ENCODE measurements around the gene KLHL33.
A peak's percentile ranks its signal among the peaks of the same experiment; 100 is the strongest.

Gene KLHL33

GRCh38 chr14:20441461-20441860 is 5.5 kb upstream of the KLHL33 start:
- DNase-seq (ENCODE audit: insufficient read length) (no peak), FAIRE-seq (no peak)
- TF ChIP-seq TAF1 (IDR thresholded peaks at IDR 0.05; ENCODE audit: borderline replicate concordance, low read depth, low read length) (no peak), POLR2AphosphoS5 (IDR thresholded peaks at IDR 0.05; ENCODE audit: low read depth, low read length) (no peak), POLR2A (IDR thresholded peaks at IDR 0.05; ENCODE audit: low read depth, low read length) (no peak)

DNA sequence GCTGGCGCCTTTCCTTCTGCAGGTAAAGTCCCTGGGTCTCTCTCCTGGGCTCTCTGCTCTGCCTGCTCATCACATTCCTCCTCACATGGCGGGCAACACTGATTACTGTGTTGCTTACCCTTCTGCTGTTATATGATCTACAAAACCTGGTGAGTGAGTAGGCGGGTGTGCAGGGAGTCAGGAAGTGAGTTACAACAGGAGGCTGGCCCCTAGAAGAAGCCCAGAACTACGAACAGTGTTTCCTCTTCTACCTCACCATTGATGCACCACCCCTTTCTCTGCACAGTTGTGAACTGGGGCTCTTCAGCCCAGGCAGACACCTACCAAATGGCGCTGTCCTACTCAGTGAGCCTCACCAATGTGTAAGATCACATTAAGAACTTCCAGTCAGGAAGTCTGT is 4.9 kb upstream of the KLHL33 start:
- TF ChIP-seq POLR2A (IDR thresholded peaks at IDR 0.05; ENCODE audit: low read depth, low read length) (no peak), TAF1 (IDR thresholded peaks at IDR 0.05; ENCODE audit: borderline replicate concordance, low read depth, low read length) (no peak)
- no peak for DNase-seq (ENCODE audit: insufficient read length)
- FAIRE-seq = peak; percentile 44

DNA sequence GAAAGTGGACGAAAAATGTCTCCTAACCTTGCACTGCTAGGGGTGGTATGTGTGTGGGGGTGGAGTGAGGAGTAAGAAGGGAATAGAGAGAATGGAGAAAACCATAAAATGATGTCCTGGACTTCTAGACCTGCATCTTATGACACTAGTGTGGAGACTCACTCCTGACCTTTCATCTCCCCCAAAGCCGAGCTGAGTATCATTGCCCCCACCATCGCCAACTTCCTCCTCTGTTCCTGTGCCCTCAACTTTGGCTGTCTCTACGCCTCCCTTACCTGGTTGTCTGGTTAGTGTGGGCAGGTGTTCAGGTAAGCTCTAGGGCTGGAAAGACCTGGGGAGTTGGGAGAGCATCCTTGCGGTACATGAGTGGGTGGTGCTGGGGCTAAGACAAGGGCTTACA is 4.5 kb upstream of the KLHL33 start:
- FAIRE-seq = no peak
- no peak for DNase-seq (ENCODE audit: insufficient read length)
- TF ChIP-seq POLR2AphosphoS5 (IDR thresholded peaks at IDR 0.05; ENCODE audit: low read depth, low read length) = no peak
- TF ChIP-seq TAF1 (IDR thresholded peaks at IDR 0.05; ENCODE audit: borderline replicate concordance, low read depth, low read length) = no peak
- TF ChIP-seq POLR2A (IDR thresholded peaks at IDR 0.05; ENCODE audit: low read depth, low read length) = no peak

GRCh38 chr14:20438664-20439063 is 2.7 kb upstream of the KLHL33 start:
- FAIRE-seq (no peak), DNase-seq (ENCODE audit: insufficient read length) (no peak)
- TF ChIP-seq POLR2A (IDR thresholded peaks at IDR 0.05; ENCODE audit: low read depth, low read length) (no peak), TAF1 (IDR thresholded peaks at IDR 0.05; ENCODE audit: borderline replicate concordance, low read depth, low read length) (no peak), POLR2AphosphoS5 (IDR thresholded peaks at IDR 0.05; ENCODE audit: low read depth, low read length) (no peak)

DNA sequence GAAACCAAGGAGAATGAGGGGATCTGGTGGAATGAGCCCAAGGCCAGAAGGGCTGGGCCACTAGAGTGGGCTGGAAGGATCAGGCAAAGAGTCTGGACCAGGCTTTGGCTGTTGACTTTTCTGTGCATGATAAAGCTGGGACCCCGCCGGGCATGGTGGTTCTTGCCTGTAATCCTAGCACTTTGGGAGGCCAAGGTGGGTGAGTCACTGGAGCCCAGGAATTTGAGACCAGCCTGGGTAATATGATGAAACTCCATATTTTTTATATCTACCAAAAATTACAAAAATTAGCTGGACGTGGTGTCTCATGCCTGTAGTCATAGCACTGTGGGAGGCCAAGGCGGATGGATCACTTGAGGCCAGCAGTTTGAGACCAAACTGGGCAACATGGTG is 393 bp upstream of the KLHL33 start:
- no peak for FAIRE-seq

GRCh38 chr14:20434701-20435581 is 1.0 kb downstream of the KLHL33 start:
- TF ChIP-seq POLR2A (IDR thresholded peaks at IDR 0.05; ENCODE audit: low read depth, low read length) = no peak
- TF ChIP-seq POLR2AphosphoS5 (IDR thresholded peaks at IDR 0.05; ENCODE audit: low read depth, low read length) = no peak
- no peak for TF ChIP-seq TAF1 (IDR thresholded peaks at IDR 0.05; ENCODE audit: borderline replicate concordance, low read depth, low read length)
- no peak for FAIRE-seq
- DNase-seq (ENCODE audit: insufficient read length) = no peak

More for the DNA sequence above, 393 bp upstream of the KLHL33 start:
- TF ChIP-seq POLR2AphosphoS5 (IDR thresholded peaks at IDR 0.05; ENCODE audit: low read depth, low read length) (no peak), POLR2A (IDR thresholded peaks at IDR 0.05; ENCODE audit: low read depth, low read length) (no peak), TAF1 (IDR thresholded peaks at IDR 0.05; ENCODE audit: borderline replicate concordance, low read depth, low read length) (no peak)
- DNase-seq (ENCODE audit: insufficient read length) = no peak

DNA sequence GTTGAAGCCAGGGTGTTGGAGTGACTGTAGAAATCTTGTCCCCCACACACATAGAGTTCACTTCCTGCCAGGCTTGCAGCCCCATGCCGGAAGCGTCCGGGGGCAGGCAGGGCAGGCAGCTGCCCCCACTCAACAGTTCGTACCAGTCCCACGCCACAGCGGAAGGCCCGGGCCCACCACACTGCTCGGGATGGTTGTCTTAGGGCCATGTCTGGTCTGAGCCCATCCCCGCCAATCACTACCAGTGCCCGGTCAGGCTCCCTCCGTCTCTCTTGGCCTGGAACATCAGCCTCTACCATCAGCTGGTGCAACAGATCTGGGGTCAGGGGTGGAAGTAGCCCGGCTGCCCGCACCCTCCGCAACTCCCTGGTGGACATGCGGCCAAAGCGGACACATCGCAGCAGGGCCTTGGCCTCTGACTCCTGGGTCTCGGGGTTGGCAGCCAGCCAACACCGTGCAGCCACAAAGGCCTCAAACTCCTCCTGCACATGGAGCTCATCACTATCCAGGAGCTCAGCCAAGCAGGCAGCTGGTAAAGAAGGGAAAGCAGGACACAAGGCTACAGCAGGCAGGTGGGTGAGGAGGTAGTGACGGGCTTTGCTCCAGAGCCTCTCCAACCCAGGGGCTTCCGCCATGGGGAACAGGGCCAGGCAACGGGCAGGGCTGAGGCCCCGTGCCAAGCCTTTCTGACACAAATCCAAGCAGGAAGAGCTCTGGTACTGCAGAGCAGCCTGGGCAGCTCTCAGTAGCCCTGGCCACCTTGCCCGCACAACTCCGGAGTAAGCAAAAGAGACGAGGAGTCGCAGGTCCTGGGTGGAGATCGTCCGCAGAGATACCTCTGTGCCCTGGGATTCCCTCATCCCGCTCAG is 5.9 kb downstream of the KLHL33 start:
- FAIRE-seq = no peak
- TF ChIP-seq POLR2AphosphoS5 (IDR thresholded peaks at IDR 0.05; ENCODE audit: low read depth, low read length) (no peak), TAF1 (IDR thresholded peaks at IDR 0.05; ENCODE audit: borderline replicate concordance, low read depth, low read length) (no peak), POLR2A (IDR thresholded peaks at IDR 0.05; ENCODE audit: low read depth, low read length) (no peak)
- DNase-seq (ENCODE audit: insufficient read length) = no peak

DNA sequence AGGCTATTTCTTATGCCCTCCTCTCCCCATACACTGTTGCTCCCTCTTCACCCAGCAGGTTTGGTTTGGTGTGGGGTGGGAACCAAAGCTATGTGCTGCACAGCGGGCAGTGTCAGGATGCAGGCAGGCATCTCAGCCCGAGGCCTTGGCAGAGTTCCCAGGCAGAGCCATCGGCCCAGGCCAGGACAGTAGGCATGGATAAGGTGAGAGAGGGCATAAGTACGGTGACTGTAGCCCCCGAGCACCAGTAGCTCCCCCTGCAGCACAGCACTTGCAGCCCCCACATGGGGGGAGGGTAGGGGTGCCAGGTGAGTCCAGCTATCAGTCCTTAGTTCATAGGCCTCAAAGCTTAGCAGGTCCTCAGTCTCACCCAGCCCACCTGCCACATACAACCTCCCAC is 7.2 kb downstream of the KLHL33 start:
- TF ChIP-seq TAF1 (IDR thresholded peaks at IDR 0.05; ENCODE audit: borderline replicate concordance, low read depth, low read length) = no peak
- TF ChIP-seq POLR2A (IDR thresholded peaks at IDR 0.05; ENCODE audit: low read depth, low read length) = no peak
- no peak for TF ChIP-seq POLR2AphosphoS5 (IDR thresholded peaks at IDR 0.05; ENCODE audit: low read depth, low read length)
- FAIRE-seq (no peak), DNase-seq (ENCODE audit: insufficient read length) (no peak)

- FAIRE-seq (no peak), DNase-seq (ENCODE audit: insufficient read length) (no peak)
- TF ChIP-seq TAF1 (IDR thresholded peaks at IDR 0.05; ENCODE audit: borderline replicate concordance, low read depth, low read length) (no peak), POLR2A (IDR thresholded peaks at IDR 0.05; ENCODE audit: low read depth, low read length) (no peak), POLR2AphosphoS5 (IDR thresholded peaks at IDR 0.05; ENCODE audit: low read depth, low read length) (0 out of 2 replicates have a peak, but pooled peaks have one; percentile 38)
Measured at GRCh38 chr14:20428010-20428365, 8.0 kb downstream of the KLHL33 start.

GRCh38 chr14:20427231-20428009 is 8.5 kb downstream of the KLHL33 start:
- no peak for TF ChIP-seq POLR2A (IDR thresholded peaks at IDR 0.05; ENCODE audit: low read depth, low read length)
- TF ChIP-seq TAF1 (IDR thresholded peaks at IDR 0.05; ENCODE audit: borderline replicate concordance, low read depth, low read length) = no peak
- no peak for TF ChIP-seq POLR2AphosphoS5 (IDR thresholded peaks at IDR 0.05; ENCODE audit: low read depth, low read length)
- FAIRE-seq (peak; percentile 94), DNase-seq (ENCODE audit: insufficient read length) (peak; percentile 52)

- FAIRE-seq = no peak
- no peak for TF ChIP-seq POLR2AphosphoS5 (IDR thresholded peaks at IDR 0.05; ENCODE audit: low read depth, low read length)
- TF ChIP-seq POLR2A (IDR thresholded peaks at IDR 0.05; ENCODE audit: low read depth, low read length) = no peak
- no peak for TF ChIP-seq TAF1 (IDR thresholded peaks at IDR 0.05; ENCODE audit: borderline replicate concordance, low read depth, low read length)
- no peak for DNase-seq (ENCODE audit: insufficient read length)
Measured at GRCh38 chr14:20424851-20425250, 11.1 kb downstream of the KLHL33 start.
